GM12878 (cell line): Measurements from ENCODE around the gene S100A10.

Source experiments
- CHD2 ChIP-seq: IDR thresholded peaks from 2 replicates; pipeline ENCODE4 v1.6.1; 2011; ENCODE audit warnings: low read depth, low read length, improper control_type of control experiment, borderline replicate concordance
- EP300 ChIP-seq, 2 experiments: fragments of 150-350 bp in 1 of 2; IDR thresholded peaks; 2 replicates each; pipeline ENCODE4 v1.6.1; 2011 to 2012; ENCODE audit warnings: low read depth in 2 of 2, low read length in 2 of 2, borderline replicate concordance in 1 of 2, improper control_type of control experiment in 1 of 2, inconsistent platforms in 1 of 2; ENCODE audit not compliant: control insufficient read depth in 1 of 2
- NFIC ChIP-seq: IDR thresholded peaks from 2 replicates; pipeline ENCODE4 v1.6.1; 2012; ENCODE audit warnings: low read depth, mild to moderate bottlenecking, inconsistent platforms, low read length, moderate library complexity
- POLR2A ChIP-seq: IDR thresholded peaks from 2 replicates; pipeline ENCODE4 v1.6.1; 2011; ENCODE audit warnings: low read depth, mild to moderate bottlenecking, low read length
- RBBP5 ChIP-seq: fragments of 200-600 bp; sonication (generic); conservative IDR thresholded peaks from 2 replicates; pipeline ENCODE4 v1.6.1; 2016
- SIX5 ChIP-seq: IDR thresholded peaks from 2 replicates; pipeline ENCODE4 v1.6.1; 2011; ENCODE audit warnings: mild to moderate bottlenecking, low read depth, low read length, moderate library complexity; ENCODE audit not compliant: severe bottlenecking
- SMAD1 ChIP-seq: fragments of 450-650 bp; IDR thresholded peaks from 2 replicates; pipeline ENCODE4 v1.6.1; 2018; ENCODE audit warnings: mild to moderate bottlenecking, low read depth; ENCODE audit not compliant: partially characterized antibody
- SRF ChIP-seq, 2 experiments: IDR thresholded peaks; 2 replicates each; pipeline ENCODE4 v1.6.1; 2011; ENCODE audit warnings: low read depth in 2 of 2, low read length in 2 of 2, mild to moderate bottlenecking in 1 of 2, moderate library complexity in 1 of 2
- YY1 ChIP-seq: IDR thresholded peaks from 2 replicates; pipeline ENCODE4 v1.6.1; 2011; ENCODE audit warnings: low read depth, mild to moderate bottlenecking, low read length
- TF ChIP-seq, protein P1 (sequence below): fragments of 450-650 bp; IDR thresholded peaks from 2 replicates; pipeline ENCODE4 v1.6.1; 2018; ENCODE audit warnings: mild to moderate bottlenecking, low read depth, moderate library complexity; ENCODE audit not compliant: partially characterized antibody
- TF ChIP-seq, protein P2 (sequence below), 3 experiments: IDR thresholded peaks in 2 of 3; conservative IDR thresholded peaks in 1 of 3; 2 replicates each; pipeline ENCODE4 v1.5.1; 2011; ENCODE audit warnings: low read depth in 3 of 3, low read length in 3 of 3, mild to moderate bottlenecking in 3 of 3, control low read depth in 2 of 3, moderate library complexity in 2 of 3, inconsistent platforms in 1 of 3, mixed read lengths in 1 of 3; ENCODE audit not compliant: control insufficient read depth in 2 of 3, insufficient read depth in 1 of 3; ENCODE audit errors: extremely low read depth in 1 of 3

DNA sequence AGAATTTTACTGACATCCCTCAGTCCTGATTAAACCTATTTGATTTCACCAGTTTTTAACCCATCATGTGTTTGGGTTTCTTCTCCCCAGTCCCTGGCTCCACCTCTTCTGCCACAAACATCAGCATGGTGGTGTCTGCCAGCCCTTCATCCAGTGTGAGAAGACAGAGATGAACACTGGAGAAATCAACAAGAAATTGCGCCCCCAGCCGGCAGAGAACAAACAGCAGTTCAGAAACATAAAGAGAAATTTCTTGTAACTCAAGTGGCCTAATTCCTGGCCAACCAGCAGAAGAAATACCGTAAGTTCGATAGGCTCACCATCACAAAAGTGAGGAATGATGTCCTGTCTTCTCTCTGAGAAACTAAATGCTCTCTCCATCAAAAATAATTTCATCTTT lies 24.9 kb upstream of the S100A10 start:
- TF ChIP-seq YY1, result no peak
- no peak for TF ChIP-seq EP300 (IDR thresholded peaks at IDR 0.05; ENCODE audit: borderline replicate concordance in 1 of 2, control insufficient read depth in 1 of 2, low read depth in 2 of 2, low read length in 2 of 2)
- TF ChIP-seq CHD2, result no peak
- TF ChIP-seq RBBP5, result no peak
- TF ChIP-seq NFIC, result no peak
- no peak for TF ChIP-seq POLR2A
- TF ChIP-seq, protein P1, sequence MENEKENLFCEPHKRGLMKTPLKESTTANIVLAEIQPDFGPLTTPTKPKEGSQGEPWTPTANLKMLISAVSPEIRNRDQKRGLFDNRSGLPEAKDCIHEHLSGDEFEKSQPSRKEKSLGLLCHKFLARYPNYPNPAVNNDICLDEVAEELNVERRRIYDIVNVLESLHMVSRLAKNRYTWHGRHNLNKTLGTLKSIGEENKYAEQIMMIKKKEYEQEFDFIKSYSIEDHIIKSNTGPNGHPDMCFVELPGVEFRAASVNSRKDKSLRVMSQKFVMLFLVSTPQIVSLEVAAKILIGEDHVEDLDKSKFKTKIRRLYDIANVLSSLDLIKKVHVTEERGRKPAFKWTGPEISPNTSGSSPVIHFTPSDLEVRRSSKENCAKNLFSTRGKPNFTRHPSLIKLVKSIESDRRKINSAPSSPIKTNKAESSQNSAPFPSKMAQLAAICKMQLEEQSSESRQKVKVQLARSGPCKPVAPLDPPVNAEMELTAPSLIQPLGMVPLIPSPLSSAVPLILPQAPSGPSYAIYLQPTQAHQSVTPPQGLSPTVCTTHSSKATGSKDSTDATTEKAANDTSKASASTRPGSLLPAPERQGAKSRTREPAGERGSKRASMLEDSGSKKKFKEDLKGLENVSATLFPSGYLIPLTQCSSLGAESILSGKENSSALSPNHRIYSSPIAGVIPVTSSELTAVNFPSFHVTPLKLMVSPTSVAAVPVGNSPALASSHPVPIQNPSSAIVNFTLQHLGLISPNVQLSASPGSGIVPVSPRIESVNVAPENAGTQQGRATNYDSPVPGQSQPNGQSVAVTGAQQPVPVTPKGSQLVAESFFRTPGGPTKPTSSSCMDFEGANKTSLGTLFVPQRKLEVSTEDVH, result no peak
- TF ChIP-seq, protein P2, sequence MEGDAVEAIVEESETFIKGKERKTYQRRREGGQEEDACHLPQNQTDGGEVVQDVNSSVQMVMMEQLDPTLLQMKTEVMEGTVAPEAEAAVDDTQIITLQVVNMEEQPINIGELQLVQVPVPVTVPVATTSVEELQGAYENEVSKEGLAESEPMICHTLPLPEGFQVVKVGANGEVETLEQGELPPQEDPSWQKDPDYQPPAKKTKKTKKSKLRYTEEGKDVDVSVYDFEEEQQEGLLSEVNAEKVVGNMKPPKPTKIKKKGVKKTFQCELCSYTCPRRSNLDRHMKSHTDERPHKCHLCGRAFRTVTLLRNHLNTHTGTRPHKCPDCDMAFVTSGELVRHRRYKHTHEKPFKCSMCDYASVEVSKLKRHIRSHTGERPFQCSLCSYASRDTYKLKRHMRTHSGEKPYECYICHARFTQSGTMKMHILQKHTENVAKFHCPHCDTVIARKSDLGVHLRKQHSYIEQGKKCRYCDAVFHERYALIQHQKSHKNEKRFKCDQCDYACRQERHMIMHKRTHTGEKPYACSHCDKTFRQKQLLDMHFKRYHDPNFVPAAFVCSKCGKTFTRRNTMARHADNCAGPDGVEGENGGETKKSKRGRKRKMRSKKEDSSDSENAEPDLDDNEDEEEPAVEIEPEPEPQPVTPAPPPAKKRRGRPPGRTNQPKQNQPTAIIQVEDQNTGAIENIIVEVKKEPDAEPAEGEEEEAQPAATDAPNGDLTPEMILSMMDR (IDR thresholded peaks at IDR 0.05 in 2 of 3, conservative IDR thresholded peaks at IDR 0.05 in 1 of 3; ENCODE audit: control insufficient read depth in 2 of 3, extremely low read depth in 1 of 3, insufficient read depth in 1 of 3, low read depth in 3 of 3, low read length in 3 of 3), result peak; percentile 12 to 33 (median 23); a peak in 2 of 6 replicates
- no peak for TF ChIP-seq SMAD1
- no peak for TF ChIP-seq SRF (IDR thresholded peaks at IDR 0.05; ENCODE audit: low read depth in 2 of 2, low read length in 2 of 2)
- no peak for TF ChIP-seq SIX5
